Muscle of arm (tissue), 12 donors: Measurements from ENCODE around the gene SETX. TPM values are rescaled to one million over a fixed set of nuclear protein-coding genes. Genes with fewer than 3 reads are reported as not detected.

Source experiments
- DNase-seq: peaks from one replicate; pipeline ENCODE4 v3.0.0-alpha.2; 2013
- polyA plus RNA-seq, 12 donors: library from polyadenylated mRNA; unstranded; fragments of 120-200 nt; gene quantifications; one replicate each; pipeline ENCODE4 v1.2.1, GENCODE V29; 2013; ENCODE audit not compliant: insufficient read length in 12 of 12

Gene SETX
- polyA plus RNA-seq, 12 donors, result 23.1 to 44.5 (median 31.9) TPM; not detected in 1

DNA sequence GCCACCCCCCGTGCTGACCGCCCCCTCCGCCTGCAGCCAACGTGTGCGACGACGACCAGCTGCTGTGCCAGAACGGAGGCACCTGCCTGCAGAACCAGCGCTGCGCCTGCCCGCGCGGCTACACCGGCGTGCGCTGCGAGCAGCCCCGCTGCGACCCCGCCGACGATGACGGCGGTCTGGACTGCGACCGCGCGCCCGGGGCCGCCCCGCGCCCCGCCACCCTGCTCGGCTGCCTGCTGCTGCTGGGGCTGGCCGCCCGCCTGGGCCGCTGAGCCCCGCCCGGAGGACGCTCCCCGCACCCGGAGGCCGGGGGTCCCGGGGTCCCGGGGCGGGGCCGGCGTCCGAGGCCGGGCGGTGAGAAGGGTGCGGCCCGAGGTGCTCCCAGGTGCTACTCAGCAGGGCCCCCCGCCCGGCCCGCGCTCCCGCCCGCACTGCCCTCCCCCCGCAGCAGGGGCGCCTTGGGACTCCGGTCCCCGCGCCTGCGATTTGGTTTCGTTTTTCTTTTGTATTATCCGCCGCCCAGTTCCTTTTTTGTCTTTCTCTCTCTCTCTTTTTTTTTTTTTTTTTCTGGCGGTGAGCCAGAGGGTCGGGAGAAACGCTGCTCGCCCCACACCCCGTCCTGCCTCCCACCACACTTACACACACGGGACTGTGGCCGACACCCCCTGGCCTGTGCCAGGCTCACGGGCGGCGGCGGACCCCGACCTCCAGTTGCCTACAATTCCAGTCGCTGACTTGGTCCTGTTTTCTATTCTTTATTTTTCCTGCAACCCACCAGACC lies 112.8 kb downstream of the SETX start:
- DNase-seq, result no peak

DNA sequence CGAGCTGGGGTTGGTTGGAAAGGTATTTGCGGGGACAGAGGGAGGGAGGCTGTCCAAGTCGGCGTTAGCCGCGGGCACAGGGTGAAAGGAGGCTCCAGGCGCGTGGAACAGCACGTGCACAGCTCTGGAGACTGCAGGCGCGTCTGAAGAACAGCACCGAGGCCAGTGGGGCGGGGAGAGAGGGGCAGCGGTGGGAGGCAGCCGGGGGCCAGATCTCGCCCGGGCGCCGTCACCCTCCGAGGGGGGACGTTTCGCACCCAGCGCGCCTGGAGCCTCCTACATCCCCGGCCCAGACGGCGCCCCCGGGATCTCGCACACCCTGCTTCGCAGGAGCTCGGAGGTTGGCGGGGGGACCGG lies 113.3 kb downstream of the SETX start:
- no peak for DNase-seq

DNA sequence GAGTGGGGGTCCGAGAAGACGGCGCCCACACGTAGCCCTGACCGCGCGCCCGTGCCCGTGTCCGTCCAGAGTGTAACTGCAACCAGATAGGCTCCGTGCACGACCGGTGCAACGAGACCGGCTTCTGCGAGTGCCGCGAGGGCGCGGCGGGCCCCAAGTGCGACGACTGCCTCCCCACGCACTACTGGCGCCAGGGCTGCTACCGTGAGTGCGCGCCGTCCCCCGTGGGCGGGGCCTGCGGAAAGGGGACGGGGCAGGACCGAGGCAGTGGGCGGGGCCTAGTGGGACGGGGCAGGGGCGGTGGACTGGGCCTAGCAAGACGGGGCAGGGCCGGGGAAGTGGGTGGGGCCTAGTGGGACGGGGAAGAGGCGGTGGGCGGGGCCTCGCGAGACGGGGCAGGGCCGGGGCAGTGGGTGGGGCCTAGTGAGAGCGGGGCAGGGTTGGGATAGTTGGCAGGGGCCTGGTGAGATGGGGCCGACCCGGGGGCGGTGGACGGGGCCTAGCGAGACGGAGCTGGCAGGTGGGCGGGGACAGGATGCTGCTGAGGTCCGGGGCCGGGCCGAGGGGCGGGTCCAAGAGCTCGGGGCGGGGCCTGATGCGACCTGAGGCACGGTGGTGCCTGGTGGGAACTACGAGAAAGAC lies 113.8 kb downstream of the SETX start:
- DNase-seq, result peak; percentile 80

DNA sequence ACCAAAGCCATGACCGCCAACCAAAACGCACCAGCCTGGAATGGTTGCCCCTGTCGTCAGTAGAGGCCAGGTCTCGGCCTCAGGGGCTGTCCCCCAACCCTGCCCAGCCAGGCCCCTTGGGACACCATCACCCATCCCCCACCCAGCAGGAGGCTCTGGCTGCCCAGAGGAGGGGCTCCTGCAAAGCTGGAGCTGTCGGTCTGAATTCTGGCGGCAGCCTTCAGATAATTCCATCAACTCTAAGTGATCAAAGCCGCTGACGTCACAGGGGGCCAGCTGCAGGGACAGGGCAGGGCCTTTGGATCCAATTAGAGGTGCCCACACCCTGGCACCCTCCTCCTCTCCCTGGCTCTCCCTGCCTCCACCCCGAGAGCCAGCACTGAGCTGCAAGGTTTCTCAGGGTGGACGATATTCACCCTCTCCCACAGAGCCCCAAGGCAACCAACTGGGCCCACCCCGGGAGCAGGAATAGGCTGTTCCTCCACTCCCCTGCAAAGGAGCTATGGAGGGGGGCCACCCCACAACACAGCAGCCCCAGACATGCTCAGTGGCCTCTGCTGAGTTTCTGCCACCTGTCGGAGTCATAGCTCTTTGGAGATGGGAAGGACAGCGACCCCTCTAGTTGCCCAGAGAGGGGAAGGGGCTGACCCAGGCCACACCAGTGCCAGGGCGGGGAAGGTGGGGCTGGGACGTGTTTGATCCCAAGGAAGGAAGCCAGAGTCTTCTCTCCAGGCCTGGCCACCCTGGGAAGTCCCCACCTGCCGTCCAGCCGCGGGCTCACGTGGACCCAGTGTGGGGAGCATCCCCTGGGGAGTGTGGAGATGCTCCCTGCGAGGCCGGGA lies 114.6 kb downstream of the SETX start:
- no peak for DNase-seq

DNA sequence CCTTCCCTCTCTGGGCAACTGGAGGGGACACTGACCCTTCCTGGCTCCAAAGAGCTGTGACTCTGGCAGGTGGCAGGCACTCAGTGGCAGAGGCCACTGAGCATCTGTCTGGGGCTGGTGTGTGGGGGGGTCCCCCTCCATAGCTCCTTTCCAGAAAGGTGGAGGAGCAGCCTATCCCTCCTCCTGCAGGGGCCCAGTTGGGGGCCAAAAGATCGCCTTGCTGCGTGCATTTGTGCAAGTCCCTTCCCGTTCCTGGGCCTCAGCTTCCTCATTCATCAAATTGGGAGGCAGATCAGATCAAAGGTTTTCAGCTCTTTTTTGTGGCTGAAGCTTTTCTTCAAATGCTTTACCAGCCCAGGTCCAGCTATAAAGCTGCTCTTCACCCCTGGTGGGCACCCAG lies 115.3 kb downstream of the SETX start:
- no peak for DNase-seq

DNA sequence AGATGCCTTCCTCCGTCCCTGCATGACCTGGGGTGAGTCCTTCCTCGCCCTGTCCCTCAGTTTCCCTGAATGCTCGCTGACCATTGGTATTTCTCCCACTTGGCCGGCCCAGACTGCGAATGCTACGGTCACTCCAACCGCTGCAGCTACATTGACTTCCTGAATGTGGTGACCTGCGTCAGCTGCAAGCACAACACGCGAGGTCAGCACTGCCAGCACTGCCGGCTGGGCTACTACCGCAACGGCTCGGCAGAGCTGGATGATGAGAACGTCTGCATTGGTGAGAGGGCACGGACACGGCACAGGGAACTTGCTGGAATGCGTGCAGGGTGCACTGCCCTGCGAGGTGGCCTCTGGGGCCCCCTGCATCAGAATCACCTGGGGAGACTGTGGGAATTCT lies 115.8 kb downstream of the SETX start:
- no peak for DNase-seq

DNA sequence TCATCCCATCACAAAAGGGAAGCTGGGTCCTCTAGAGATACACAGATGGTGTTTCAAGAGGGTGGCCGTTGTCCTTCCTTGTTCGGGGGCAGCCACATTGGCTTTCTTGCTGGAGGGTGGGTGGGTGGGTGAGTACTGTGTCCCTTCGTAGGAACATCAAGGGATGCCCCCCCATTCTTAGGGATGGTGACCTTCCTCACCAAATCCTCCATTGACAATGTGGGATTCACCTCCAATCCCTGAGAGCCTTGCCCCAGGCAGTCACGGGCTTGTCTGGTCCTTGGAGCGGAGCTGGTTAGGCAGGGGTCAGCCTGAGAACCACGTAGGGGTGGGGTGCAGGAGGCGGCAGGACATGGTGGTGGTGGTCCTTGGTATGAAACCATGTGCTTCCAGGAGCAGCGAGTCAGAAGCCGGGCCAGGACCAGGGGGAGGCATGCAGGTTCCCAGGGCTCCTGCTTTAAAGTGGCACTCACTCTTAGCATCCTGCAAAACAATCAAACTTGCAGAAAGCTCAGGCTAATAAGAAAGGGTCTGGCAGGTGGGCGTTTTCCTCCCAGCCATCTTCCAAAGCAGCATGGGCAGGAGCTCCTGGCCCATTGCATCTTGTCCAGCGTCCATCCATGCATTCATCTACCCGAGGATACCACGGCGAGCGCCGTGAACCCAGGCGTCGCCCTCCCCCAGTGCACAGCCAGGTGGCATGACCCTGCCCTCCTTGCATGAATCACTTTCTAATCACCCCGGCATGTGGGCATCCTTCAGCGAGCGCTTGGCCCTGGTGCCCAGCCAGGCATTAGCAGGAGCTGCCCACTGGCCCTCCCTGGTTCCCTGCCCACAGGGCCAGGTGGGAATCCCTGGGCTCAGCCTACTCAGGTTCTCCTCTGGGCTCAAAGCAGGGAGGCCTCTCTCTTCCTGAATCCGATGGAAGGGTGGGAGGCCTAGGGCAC lies 116.5 kb downstream of the SETX start:
- no peak for DNase-seq

DNA sequence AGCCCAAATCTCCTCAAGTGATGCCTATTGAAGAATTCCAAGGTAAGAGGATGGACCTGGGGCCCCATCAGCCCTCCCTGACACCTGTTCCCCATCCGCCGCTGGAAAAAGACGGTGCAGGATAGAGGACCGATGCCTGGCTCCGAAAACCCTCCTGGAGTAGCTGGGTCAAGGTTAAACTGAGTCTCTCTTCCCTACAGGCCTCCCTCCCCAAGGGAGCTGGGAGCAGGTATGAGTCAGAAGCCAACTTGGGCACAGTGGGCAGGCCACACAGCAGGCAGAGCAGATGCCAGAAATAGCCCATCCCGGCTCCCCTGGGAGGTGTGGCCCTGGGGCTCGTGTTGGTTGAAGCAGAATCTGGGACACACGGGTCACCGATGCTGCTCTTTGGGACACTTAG lies 117.3 kb downstream of the SETX start:
- DNase-seq, result no peak

DNA sequence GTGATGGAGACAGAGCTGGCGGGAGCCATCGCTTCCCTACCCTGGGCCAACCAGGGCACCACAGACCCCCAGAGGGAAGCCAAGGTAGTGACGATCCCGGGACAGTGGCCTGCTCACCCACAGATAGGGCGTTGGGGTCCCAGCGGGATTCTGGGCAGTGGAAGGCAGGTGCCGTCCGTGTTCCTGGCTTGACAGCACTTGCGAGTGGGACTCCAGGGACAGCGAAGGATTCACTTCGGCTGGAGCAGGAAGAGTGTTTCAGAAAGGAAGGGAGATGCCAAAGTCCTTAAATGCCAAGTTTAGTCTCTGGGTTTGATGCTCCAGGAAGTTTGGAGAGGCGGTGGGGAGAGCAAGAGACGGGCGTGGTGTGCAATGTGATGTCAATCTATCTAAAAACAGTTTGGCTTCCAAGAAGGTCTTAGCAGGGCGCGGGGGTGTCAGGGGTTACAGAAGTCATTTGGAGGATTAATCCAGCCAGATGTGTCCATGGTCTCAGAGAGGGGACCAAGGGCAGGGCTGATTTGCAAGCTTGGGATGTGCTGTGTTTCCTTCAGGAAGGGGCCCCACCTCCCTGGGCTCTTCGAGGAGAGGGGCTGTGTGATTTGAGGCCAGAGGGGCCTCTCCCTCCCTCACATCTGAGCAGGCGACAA lies 118.0 kb downstream of the SETX start:
- no peak for DNase-seq

DNA sequence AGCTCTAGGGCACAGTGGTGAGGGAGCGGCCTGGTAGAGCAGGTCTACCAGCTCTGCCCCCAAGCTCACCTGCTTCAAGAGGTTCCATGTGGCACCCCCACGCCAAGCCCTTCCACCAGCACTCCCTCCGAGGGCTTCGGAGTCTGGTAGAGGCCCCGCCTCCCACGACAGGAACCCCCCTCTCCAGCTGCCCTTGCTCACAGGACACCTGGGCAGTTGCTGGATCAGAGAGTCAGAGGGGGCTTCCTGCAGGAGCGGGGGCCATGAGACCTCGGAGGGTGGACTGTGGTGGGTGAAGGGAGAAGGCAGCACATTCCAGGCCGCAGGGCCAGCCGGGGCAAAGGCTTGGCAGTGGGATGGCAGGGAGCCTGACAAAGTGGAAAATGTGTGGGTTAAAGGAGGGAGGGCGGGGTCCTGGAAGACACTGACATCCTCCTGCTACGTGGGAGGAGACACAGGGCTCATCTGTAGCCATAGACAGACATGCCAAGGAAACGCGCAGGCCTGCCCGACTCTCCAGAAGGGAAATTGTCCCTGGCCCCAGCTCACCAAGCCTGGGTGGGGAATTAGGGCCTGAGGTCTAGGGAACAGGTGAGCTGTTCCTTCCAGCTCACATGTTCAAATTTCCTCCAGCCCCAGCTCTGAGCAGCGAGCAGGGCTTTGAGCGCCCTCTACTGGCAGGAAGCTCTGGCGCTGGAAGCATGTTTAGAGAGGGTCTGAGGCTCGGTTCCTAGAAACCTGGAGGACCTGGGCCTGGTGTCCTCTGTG lies 118.7 kb downstream of the SETX start:
- DNase-seq, result peak; percentile 79

DNA sequence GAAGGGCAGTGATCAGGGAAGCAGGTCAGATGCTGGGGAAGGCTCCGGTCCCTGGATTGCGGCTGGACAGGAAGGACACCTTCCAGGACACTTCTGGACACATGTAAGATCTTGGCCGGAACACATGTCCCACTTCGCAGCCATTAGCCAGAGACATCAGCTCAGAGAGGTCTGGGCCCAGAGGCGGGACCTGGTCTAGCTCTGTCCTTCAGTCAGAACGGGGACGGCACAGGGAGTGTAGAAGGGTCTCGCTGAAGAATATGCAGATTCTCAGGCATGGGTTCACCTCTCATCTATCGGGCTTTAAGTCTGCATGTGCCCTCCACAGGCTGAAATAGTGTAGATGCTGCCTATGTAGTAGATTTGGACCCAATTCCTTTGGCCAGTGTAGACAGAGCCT lies 119.7 kb downstream of the SETX start:
- DNase-seq, result no peak

DNA sequence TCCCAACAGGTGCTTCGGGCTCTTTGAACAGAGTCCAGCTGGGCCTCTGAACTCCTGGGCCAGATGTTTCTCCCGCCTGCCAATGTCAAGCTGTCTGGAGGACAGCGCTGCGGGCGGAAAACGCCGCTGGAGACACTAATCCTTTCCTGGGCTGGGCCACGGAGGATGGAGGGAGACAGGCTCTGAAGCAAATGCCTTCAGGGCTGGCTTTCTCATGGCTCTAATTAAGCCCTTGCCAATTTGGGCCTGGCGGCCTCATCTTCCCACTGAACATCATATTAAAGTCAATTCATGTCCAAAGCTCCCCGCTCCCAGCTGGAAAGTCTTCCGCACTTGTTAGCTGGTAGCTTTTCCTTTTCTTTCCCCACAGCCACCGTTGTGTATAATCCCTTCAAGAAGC lies 120.3 kb downstream of the SETX start:
- DNase-seq, result no peak

DNA sequence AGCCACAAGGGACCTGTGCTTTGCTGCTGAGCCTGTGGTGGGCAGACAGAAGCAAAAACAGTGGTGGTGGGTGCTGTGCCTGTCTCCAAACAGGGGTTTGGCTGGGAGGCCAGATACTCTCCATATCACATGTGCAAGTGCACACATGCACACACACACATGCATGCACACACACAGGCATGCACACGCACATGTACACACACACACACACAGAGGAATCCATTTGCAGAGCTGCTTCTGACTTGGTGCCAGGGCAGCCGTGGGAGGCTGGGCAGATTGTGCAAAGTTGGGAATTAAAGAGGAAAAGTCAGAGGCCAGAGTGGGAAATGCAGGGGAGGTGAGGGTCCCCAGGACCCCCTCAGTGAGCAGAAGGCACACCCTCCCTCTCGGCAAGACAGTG lies 121.6 kb downstream of the SETX start:
- DNase-seq, result no peak

DNA sequence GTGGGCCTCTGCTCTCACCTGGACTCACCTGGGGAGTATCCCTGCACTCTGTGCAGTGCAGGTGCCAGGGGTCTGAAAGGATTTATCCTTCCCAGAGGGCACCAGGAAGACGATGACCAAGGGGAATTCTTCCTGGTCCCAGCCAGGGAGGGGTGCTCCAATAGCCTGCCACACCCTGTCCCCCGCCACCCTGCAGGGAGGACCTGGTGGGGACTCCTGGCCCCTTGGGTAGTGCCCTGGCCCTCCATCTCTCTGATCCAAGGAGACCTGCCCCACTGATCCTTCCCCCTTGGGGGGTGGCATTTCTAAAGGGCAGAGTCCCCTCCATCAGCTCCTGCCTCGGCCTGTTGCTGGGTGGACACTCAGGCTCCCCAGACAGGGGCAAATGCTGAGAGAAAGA lies 122.3 kb downstream of the SETX start:
- DNase-seq, result no peak

DNA sequence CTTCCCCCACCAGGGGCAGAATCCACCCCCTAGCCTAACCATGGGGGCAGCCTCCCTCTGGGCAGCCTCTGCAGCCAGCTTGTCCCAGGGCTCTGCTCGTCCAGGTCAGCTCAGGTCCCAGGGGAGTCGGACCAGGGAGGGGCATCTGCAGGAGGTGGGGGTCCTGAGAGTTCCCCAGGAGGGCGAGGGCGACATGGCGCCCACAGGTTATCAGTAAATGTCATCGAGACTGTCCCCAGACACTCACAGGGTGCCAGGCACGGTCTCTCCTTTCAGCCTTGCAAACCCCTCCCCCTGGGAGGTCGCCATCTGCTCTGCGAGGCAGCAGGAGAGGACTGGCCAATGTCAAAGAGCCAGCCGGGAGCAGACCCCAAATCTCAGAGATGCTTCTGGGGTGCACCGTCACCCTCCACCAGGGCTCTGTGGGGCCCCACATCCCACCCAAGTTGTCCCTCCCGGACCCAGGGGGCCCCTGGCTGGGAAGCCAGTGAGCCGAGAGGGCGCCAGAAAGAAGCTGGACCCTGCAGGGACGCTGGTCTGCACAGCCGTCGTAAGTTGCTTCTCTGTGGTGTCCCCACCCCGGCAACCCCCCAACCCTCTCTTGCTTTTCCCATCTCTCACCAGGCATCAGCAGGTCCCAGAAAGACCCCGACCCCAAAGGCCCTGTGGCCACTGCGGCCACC lies 123.6 kb downstream of the SETX start:
- DNase-seq, result no peak

DNA sequence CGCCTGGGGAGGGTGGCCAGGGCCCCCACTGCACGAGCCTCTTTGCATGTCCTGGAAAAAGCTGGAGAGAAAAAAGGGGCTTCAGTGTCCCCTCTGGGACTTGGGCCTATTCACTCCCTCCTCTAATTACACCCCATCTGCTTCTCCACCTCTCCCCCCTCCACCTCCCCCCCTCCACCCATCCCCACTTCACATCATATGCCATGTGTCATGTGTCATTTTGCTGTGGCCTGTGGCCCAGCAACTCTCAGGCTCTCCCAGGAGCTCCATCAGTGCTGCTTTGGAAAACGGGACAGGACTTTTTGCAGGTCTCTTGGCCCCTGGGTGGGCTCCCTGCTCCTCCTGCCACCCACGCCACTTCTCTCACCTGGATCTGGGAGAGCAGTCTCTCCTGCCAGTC lies 124.2 kb downstream of the SETX start:
- DNase-seq, result no peak

DNA sequence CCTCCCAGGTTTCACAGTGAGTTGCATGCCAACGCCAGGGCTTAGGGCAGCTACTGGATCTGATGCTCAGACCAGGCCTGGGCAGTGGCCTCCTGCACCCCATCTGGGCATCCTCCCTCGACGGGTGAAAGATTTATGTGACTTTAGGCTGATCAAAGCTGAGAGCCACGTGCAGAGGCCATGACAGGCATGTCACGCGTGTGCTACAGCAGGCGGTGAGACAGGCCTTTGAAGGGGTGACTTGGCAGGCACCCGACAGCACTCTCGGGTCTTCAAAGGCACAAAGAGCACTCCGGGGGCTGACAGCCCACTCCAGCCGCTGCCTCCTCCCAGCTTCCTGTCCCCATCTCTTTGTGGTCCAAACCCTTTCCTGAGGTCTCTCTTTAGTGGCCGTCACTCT lies 126.7 kb downstream of the SETX start:
- no peak for DNase-seq

DNA sequence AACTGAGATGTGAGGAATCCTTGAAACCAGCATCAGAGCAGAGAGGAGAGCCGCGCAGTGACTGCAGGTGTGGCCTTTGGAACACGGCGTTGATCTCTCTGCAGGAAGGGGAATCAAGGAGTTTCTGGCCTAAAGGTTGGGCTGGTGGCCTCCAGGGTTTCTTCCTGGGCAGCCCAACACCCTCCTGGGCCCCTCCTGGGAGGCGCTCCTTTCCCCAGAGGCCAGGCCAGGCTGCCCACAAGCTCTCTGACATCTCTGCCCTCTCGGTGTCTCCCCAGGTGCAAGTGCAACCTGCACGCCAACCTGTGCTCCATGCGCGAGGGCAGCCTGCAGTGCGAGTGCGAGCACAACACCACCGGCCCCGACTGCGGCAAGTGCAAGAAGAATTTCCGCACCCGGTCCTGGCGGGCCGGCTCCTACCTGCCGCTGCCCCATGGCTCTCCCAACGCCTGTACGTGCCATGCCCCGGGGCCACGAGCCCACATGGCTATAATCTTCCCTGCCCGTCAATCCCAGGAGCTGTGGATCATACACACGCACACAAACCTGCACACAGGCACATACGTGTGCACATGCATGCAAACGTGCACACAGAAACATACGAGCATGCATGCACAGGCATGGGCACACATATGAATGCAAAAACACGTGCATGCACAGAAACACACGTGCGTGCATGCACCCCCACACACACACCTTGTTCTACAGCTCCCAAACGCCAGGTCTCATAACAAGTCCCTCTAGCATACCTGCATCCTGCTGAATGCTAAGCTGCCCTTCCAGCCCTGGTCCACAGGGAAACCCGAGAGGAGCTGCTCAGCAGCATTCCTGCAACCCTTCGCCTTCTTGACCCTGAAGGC lies 128.0 kb downstream of the SETX start:
- no peak for DNase-seq

DNA sequence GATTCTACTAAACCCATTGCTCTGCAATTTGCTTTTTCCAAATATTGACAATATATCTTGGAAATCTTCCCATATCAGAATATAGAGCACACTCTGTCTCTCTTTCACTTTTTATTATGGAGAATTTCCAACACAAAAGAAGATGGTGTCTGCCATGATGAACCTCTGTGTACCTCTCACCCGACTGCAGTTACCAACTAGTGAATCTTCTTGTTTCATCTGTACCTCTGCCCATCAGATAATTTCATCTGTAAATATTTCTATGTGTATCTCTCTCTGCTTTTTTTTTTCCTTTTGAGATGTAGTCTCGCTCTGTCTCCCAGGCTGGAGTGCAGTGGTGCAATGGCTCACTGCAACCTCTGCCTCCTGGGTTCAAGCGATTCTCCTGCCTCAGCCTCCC lies 130.1 kb downstream of the SETX start:
- no peak for DNase-seq
